ENCODE results near the gene SCGN. TPM values are rescaled to one million over a fixed set of nuclear protein-coding genes. Genes with fewer than 3 reads are reported as not detected.
A peak's percentile ranks its signal among the peaks of the same experiment; 100 is the strongest.

SCGN gene
- total and polyA plus RNA-seq, 2 of the 13 experiments (the other 11 are each of a cell fraction or from before 2014, with no cell fraction given): 2.9 to 29.0 TPM

GRCh38 chr6:25637211-25637610 is 14.8 kb upstream of the SCGN start (continued):
- TF ChIP-seq MNT (IDR thresholded peaks at IDR 0.05) (no peak), RAD51 (IDR thresholded peaks at IDR 0.05; ENCODE audit: borderline replicate concordance) (no peak), TBX3 (IDR thresholded peaks at IDR 0.05; ENCODE audit: borderline replicate concordance) (no peak), RFX5 (IDR thresholded peaks at IDR 0.05; ENCODE audit: low read depth, low read length) (no peak), SOX6 (IDR thresholded peaks at IDR 0.05) (no peak), SOX6 (CRISPR knock-in tag; IDR thresholded peaks at IDR 0.05) (peak; percentile 73), ZNF513 (CRISPR knock-in tag; conservative IDR thresholded peaks at IDR 0.05) (no peak), PTBP1 (IDR thresholded peaks at IDR 0.05; ENCODE audit: low read depth, low read length, poor library complexity, severe bottlenecking) (no peak), MYNN (CRISPR knock-in tag; IDR thresholded peaks at IDR 0.05; ENCODE audit: low read depth) (no peak), HMG20A (CRISPR knock-in tag; IDR thresholded peaks at IDR 0.05; ENCODE audit: borderline replicate concordance) (peak; percentile 62; the same call in 1 of the 2 replicates), TARDBP (CRISPR knock-in tag; IDR thresholded peaks at IDR 0.05) (no peak), CEBPG (CRISPR knock-in tag; IDR thresholded peaks at IDR 0.05) (peak; percentile 96), HDAC6 (IDR thresholded peaks at IDR 0.05; ENCODE audit: low read depth, low read length) (no peak), CHD4 (IDR thresholded peaks at IDR 0.05; ENCODE audit: borderline replicate concordance, low read length) (no peak), YY1 (IDR thresholded peaks at IDR 0.05; ENCODE audit: insufficient read depth, insufficient replicate concordance, low read depth, low read length) (no peak), TRAFD1 (CRISPR knock-in tag; IDR thresholded peaks at IDR 0.05; ENCODE audit: borderline replicate concordance) (no peak), RFX3 (CRISPR knock-in tag; IDR thresholded peaks at IDR 0.05) (no peak), CREB1 (IDR thresholded peaks at IDR 0.05) (no peak), CREB1 (CRISPR knock-in tag; IDR thresholded peaks at IDR 0.05) (peak; percentile 15; the same call in 1 of the 2 replicates), ZNF549 (CRISPR knock-in tag; IDR thresholded peaks at IDR 0.05) (no peak), POGZ (CRISPR knock-in tag; IDR thresholded peaks at IDR 0.05) (no peak; the same call in 1 of the 2 replicates), THAP11 (CRISPR knock-in tag; IDR thresholded peaks at IDR 0.05) (peak; percentile 50), NFE2L1 (CRISPR knock-in tag; IDR thresholded peaks at IDR 0.05; ENCODE audit: borderline replicate concordance) (no peak)
- TF ChIP-seq, protein P1, sequence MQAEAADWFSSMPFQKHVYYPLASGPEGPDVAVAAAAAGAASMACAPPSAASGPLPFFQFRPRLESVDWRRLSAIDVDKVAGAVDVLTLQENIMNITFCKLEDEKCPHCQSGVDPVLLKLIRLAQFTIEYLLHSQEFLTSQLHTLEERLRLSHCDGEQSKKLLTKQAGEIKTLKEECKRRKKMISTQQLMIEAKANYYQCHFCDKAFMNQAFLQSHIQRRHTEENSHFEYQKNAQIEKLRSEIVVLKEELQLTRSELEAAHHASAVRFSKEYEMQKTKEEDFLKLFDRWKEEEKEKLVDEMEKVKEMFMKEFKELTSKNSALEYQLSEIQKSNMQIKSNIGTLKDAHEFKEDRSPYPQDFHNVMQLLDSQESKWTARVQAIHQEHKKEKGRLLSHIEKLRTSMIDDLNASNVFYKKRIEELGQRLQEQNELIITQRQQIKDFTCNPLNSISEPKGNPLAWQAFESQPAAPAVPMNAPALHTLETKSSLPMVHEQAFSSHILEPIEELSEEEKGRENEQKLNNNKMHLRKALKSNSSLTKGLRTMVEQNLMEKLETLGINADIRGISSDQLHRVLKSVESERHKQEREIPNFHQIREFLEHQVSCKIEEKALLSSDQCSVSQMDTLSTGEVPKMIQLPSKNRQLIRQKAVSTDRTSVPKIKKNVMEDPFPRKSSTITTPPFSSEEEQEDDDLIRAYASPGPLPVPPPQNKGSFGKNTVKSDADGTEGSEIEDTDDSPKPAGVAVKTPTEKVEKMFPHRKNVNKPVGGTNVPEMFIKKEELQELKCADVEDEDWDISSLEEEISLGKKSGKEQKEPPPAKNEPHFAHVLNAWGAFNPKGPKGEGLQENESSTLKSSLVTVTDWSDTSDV (CRISPR knock-in tag; IDR thresholded peaks at IDR 0.05): no peak
- TF ChIP-seq, protein P2, sequence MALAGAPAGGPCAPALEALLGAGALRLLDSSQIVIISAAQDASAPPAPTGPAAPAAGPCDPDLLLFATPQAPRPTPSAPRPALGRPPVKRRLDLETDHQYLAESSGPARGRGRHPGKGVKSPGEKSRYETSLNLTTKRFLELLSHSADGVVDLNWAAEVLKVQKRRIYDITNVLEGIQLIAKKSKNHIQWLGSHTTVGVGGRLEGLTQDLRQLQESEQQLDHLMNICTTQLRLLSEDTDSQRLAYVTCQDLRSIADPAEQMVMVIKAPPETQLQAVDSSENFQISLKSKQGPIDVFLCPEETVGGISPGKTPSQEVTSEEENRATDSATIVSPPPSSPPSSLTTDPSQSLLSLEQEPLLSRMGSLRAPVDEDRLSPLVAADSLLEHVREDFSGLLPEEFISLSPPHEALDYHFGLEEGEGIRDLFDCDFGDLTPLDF (CRISPR knock-in tag; IDR thresholded peaks at IDR 0.05): no peak
